ENCODE results near the gene RAP1GAP2.

The RAP1GAP2 gene

GRCh38 chr17:2911755-2912111 lies 115.5 kb downstream of the RAP1GAP2 start:
- no peak for TF ChIP-seq CTCF (IDR thresholded peaks at IDR 0.05; ENCODE audit: low read depth, low read length, missing control alignments)
- no peaks in the 10 kb centered on the region for H3K27me3 ChIP-seq (replicated peaks)
- in situ Hi-C loops (cut with HindIII; ENCODE audit: low pct_ligation_motif_present, low sequenced_read_pairs), result no loop called here
- DNase-seq, result no peak
- no peak overlapping the region for H3K4me3 ChIP-seq (ENCODE audit: low read depth, low read length)
- no peak overlapping the region for H3K27ac ChIP-seq
- no peaks in the 10 kb centered on the region for H3K36me3 ChIP-seq (replicated peaks)

GRCh38 chr17:2912754-2913153 lies 116.5 kb downstream of the RAP1GAP2 start:
- Histone ChIP-seq H3K36me3 (replicated peaks) (no peaks in the 10 kb centered on the region), H3K27me3 (replicated peaks) (no peaks in the 10 kb centered on the region), H3K4me3 (ENCODE audit: low read depth, low read length) (no peak overlapping the region), H3K27ac (no peak overlapping the region)
- in situ Hi-C loops (cut with HindIII; ENCODE audit: low pct_ligation_motif_present, low sequenced_read_pairs), result no loop called here
- no peak for TF ChIP-seq CTCF (IDR thresholded peaks at IDR 0.05; ENCODE audit: low read depth, low read length, missing control alignments)
- no peak for DNase-seq

- TF ChIP-seq CTCF (IDR thresholded peaks at IDR 0.05; ENCODE audit: low read depth, low read length, missing control alignments), result no peak
- H3K27ac ChIP-seq, result no peak overlapping the region
- no peak for DNase-seq
- H3K4me3 ChIP-seq (ENCODE audit: low read depth, low read length), result no peak overlapping the region
- no peaks in the 10 kb centered on the region for H3K27me3 ChIP-seq (replicated peaks)
- in situ Hi-C loops (cut with HindIII; ENCODE audit: low pct_ligation_motif_present, low sequenced_read_pairs), result no loop called here
- H3K36me3 ChIP-seq (replicated peaks), result no peaks in the 10 kb centered on the region
Measured at GRCh38 chr17:2916461-2916860, 120.2 kb downstream of the RAP1GAP2 start.

- no peak for TF ChIP-seq CTCF (IDR thresholded peaks at IDR 0.05; ENCODE audit: low read depth, low read length, missing control alignments)
- Histone ChIP-seq H3K27me3 (replicated peaks) (no peaks in the 10 kb centered on the region), H3K27ac (no peak overlapping the region), H3K36me3 (replicated peaks) (no peaks in the 10 kb centered on the region), H3K4me3 (ENCODE audit: low read depth, low read length) (no peak overlapping the region)
- DNase-seq, result no peak
- in situ Hi-C loops (cut with HindIII; ENCODE audit: low pct_ligation_motif_present, low sequenced_read_pairs), result no loop called here
Measured at GRCh38 chr17:2921443-2921842, 125.2 kb downstream of the RAP1GAP2 start.

- H3K27ac ChIP-seq, result no peak overlapping the region
- DNase-seq, result no peak
- no peaks in the 10 kb centered on the region for H3K36me3 ChIP-seq (replicated peaks)
- in situ Hi-C loops (cut with HindIII; ENCODE audit: low pct_ligation_motif_present, low sequenced_read_pairs), result no loop called here
- no peak overlapping the region for H3K4me3 ChIP-seq (ENCODE audit: low read depth, low read length)
- no peak for TF ChIP-seq CTCF (IDR thresholded peaks at IDR 0.05; ENCODE audit: low read depth, low read length, missing control alignments)
- no peaks in the 10 kb centered on the region for H3K27me3 ChIP-seq (replicated peaks)
Measured at GRCh38 chr17:2924211-2924610, 128.0 kb downstream of the RAP1GAP2 start.

- H3K27me3 ChIP-seq (replicated peaks), result no peaks in the 10 kb centered on the region
- no peak overlapping the region for H3K27ac ChIP-seq
- H3K4me3 ChIP-seq (ENCODE audit: low read depth, low read length), result no peak overlapping the region
- H3K36me3 ChIP-seq (replicated peaks), result no peaks in the 10 kb centered on the region
- no peak for TF ChIP-seq CTCF (IDR thresholded peaks at IDR 0.05; ENCODE audit: low read depth, low read length, missing control alignments)
- no peak for DNase-seq
- in situ Hi-C loops (cut with HindIII; ENCODE audit: low pct_ligation_motif_present, low sequenced_read_pairs), result no loop called here
Measured at GRCh38 chr17:2925011-2925410, 128.8 kb downstream of the RAP1GAP2 start.
